H1 (cell line): ENCODE results near the gene CSF3R.

Source experiments
- CTCF ChIP-seq, 3 experiments: IDR thresholded peaks; 1 replicate in 2 of 3; 2 replicates in 1 of 3; pipeline versions ENCODE4 v1.5.1 to v1.6.1; 2011; ENCODE audit warnings: low read length in 3 of 3, mild to moderate bottlenecking in 3 of 3, inconsistent platforms in 2 of 3, low read depth in 1 of 3, moderate library complexity in 1 of 3; ENCODE audit not compliant: insufficient read depth in 1 of 3; ENCODE audit errors: control extremely low read depth in 1 of 3
- ZNF274 ChIP-seq: IDR thresholded peaks from 2 replicates; pipeline ENCODE4 v1.7.0; 2012; ENCODE audit warnings: low read length, borderline replicate concordance; ENCODE audit errors: extremely low read depth

DNA sequence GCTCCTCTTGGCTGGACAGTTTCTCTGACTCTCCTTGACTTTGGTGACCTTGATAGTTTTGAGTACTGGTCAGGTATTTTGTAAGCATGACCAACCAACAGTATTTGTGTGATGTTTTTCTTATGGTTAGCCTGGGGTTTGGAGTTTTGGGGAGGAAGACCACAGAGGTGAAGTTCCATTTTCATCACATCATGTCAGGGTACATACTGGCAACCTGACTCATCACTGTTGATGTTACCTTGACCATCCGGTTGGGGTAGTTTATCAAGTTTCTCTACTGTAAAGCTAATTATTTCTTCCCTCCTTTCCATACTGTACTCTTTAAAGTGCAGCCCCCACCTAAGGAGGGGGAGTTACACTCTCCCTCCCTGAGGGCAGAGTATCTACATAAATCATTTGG, 45.9 kb downstream of the CSF3R start:
- TF ChIP-seq ZNF274: no peak
- TF ChIP-seq CTCF (IDR thresholded peaks at IDR 0.05; ENCODE audit: control extremely low read depth in 1 of 3, insufficient read depth in 1 of 3, low read depth in 1 of 3, low read length in 3 of 3): no peak
